ENCODE results near the gene DNAI4. TPM values are rescaled to one million over a fixed set of nuclear protein-coding genes. Genes with fewer than 3 reads are reported as not detected.

Gene DNAI4
- total and polyA plus RNA-seq, 9 of the 15 experiments (the other 6 are each of a cell fraction or from before 2014, with no cell fraction given): 0.57 to 4.8 (median 2.6) TPM; not detected in 1

DNA sequence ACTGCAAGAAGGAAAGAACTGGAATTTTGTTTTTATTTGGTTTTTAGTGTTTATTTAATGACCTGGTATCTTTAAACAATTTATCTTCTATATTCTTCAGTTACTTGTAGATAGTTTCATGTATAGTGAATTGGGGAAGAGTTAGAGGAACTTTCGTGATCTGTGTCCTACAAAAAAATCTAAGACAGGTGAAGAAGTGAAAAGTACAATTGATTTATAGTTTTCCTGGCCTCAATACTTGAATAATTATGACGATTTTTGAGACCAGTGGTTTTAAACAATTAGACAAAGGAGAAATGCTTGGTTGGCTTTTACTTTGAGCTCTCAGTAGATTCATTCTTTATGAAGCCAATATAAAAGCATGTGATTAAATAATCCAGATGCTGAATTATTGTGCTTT is 7.6 kb upstream of the DNAI4 start:
- ATAC-seq (no peak), FAIRE-seq (no peak), DNase-seq (ENCODE audit: extremely low read depth in 1 of 4, low spot score in 3 of 4) (no peak)
- Histone ChIP-seq H3K79me2 (ENCODE audit: control insufficient read depth, insufficient read depth, low read length) (peaks cover 98% of the 10 kb centered on the region), H3K9ac (ENCODE audit: insufficient read depth in 1 of 2, low read depth in 2 of 2, low read length in 2 of 2) (peak overlapping the region in 1 of 2 experiments; percentile 88; a peak in 2 of 4 replicates), H3K27ac (ENCODE audit: extremely low read depth, low read depth, low read length) (peak overlapping the region; percentile 89; the same call in 2 of the 3 replicates), H3K27me3 (ENCODE audit: control insufficient read depth in 2 of 2, insufficient read depth in 2 of 2, low read length in 2 of 2) (no peaks in the 10 kb centered on the region), H4K20me1 (replicated peaks; ENCODE audit: control insufficient read depth, insufficient read depth, low read length) (no peaks in the 10 kb centered on the region), H3K36me3 (ENCODE audit: control insufficient read depth, insufficient read depth, low read length) (peaks cover 2% of the 10 kb centered on the region; the same call in 1 of the 3 replicates), H3K4me2 (ENCODE audit: insufficient read depth, low read length) (peak overlapping the region; percentile 56), H3K4me1 (replicated peaks in 1 of 2; ENCODE audit: control insufficient read depth in 2 of 2, insufficient read depth in 2 of 2, low read length in 2 of 2) (peaks cover 8 to 21% of the 10 kb centered on the region in 2 experiments; a peak in 4 of 5 replicates), H3K9me3 (replicated peaks; ENCODE audit: control insufficient read depth, insufficient read depth, low read depth, low read length) (no peaks in the 10 kb centered on the region), H3K9me1 (ENCODE audit: control insufficient read depth, insufficient read depth, low read length) (no peaks in the 10 kb centered on the region), H3K4me3 (peak overlapping the region; percentile 36), H2AFZ (ENCODE audit: low read depth, low read length) (no peak overlapping the region)
- ChIA-PET CTCF (ENCODE audit: low intra/inter-chr PET ratio) (no interaction called here), POLR2A (no interaction called here)
- intact Hi-C loops (cut with micrococcal nuclease): loop anchor here (5.0 to 10.0 kb wide), 2 partner anchors 755 to 1457 kb away; partner anchors contain the start of gene GADD45A
- no TSS peak for BruUV-seq (replicated peaks)
- in situ Hi-C loops (cut with MboI): no loop called here
- TF ChIP-seq, protein P1, sequence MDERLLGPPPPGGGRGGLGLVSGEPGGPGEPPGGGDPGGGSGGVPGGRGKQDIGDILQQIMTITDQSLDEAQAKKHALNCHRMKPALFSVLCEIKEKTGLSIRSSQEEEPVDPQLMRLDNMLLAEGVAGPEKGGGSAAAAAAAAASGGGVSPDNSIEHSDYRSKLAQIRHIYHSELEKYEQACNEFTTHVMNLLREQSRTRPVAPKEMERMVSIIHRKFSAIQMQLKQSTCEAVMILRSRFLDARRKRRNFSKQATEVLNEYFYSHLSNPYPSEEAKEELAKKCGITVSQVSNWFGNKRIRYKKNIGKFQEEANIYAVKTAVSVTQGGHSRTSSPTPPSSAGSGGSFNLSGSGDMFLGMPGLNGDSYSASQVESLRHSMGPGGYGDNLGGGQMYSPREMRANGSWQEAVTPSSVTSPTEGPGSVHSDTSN (CRISPR knock-in tag; IDR thresholded peaks at IDR 0.05; ENCODE audit: low read depth): no peak
- TF ChIP-seq, protein P1 (tag; conservative IDR thresholded peaks at IDR 0.05; ENCODE audit: low read depth): peak; percentile 43; the same call in 1 of the 2 replicates
- TF ChIP-seq SIN3B (IDR thresholded peaks at IDR 0.05; ENCODE audit: low read depth) (no peak), PML (IDR thresholded peaks at IDR 0.05; ENCODE audit: low read length) (0 out of 2 replicates have a peak, but pooled peaks have one; percentile 12), NFIX (CRISPR knock-in tag; IDR thresholded peaks at IDR 0.05; ENCODE audit: low read depth) (no peak), MEIS2 (IDR thresholded peaks at IDR 0.05; ENCODE audit: partially characterized antibody) (peak; percentile 64)
- TF ChIP-seq, protein P2, sequence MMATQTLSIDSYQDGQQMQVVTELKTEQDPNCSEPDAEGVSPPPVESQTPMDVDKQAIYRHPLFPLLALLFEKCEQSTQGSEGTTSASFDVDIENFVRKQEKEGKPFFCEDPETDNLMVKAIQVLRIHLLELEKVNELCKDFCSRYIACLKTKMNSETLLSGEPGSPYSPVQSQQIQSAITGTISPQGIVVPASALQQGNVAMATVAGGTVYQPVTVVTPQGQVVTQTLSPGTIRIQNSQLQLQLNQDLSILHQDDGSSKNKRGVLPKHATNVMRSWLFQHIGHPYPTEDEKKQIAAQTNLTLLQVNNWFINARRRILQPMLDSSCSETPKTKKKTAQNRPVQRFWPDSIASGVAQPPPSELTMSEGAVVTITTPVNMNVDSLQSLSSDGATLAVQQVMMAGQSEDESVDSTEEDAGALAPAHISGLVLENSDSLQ (IDR thresholded peaks at IDR 0.05): peak; percentile 52; the same call in 1 of the 2 replicates
- 0% methylated on average over 2 of the region's 2 CpGs for WGBS (ENCODE audit: insufficient coverage, low coverage, missing lambda C conversion rate)
